ENCODE measurements around the gene ACTL8. TPM values are rescaled to one million over a fixed set of nuclear protein-coding genes. Genes with fewer than 3 reads are reported as not detected.

The ACTL8 gene
- total and polyA plus RNA-seq, 2 of the 4 experiments (the other 2 are of a cell fraction) = under 0.01 to 0.07 TPM

DNA sequence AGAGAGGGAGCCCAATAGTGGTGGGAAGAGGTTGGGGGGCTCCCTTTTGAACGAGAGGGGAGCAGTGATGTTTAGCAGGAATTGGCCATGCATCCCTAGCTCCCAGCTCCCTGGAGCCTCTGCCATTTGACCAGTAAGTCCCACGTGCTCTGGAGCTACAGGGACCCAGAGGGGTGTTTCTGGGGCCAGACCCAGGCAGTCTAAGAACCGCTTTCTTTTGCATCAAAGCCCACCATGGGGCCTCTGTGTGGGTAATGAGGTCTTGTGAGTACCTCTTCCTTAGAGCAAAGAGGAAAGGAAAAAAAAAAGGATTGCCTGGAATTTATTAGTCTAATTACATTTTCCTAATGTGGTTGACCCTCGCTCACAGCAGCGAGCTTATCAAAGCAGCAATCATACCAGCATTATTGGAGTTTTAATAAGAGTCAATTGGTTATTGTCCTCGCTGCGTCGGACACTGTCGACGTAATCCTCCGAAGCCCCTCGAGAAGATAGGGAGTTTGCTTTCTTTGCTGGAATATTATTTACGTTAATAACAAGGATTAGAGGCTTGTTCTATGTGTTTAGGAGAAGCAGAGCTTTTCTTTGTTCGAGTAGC is 17.6 kb downstream of the ACTL8 start:
- Histone ChIP-seq H2BK120ac (ENCODE audit: low read depth, low read length) (no peak overlapping the region), H4K5ac (ENCODE audit: low read depth, low read length) (no peak overlapping the region), H3K14ac (replicated peaks; ENCODE audit: low read depth, low read length) (no peak overlapping the region), H3K9me3 (ENCODE audit: control insufficient read depth, insufficient read depth, low read length) (no peaks in the 10 kb centered on the region), H3K56ac (ENCODE audit: extremely low read depth, insufficient read depth, low read length) (no peak overlapping the region), H2BK15ac (ENCODE audit: low read depth, low read length) (no peak overlapping the region), H2BK5ac (ENCODE audit: low read depth, low read length, poor library complexity, severe bottlenecking) (no peak overlapping the region), H2AK9ac (replicated peaks; ENCODE audit: low read depth, low read length, poor library complexity) (no peak overlapping the region), H3K36me3 (ENCODE audit: control insufficient read depth, insufficient read depth, low read length) (no peaks in the 10 kb centered on the region), H2BK20ac (ENCODE audit: low read depth, low read length) (no peak overlapping the region), H3K79me1 (ENCODE audit: low read depth in 1 of 2, low read length in 2 of 2) (no peaks in the 10 kb centered on the region), H3K9ac (ENCODE audit: low read depth, low read length) (no peak overlapping the region), H4K20me1 (ENCODE audit: insufficient read depth, low read length) (no peaks in the 10 kb centered on the region), H3K4me3 (ENCODE audit: insufficient read depth, low read depth, low read length) (no peak overlapping the region), H3K27me3 (ENCODE audit: control insufficient read depth, insufficient read depth, low read length) (peaks cover 6% of the 10 kb centered on the region; the same call in 1 of the 2 replicates), H3K23ac (ENCODE audit: low read depth, low read length) (no peak overlapping the region), H3K18ac (ENCODE audit: low read depth, low read length) (no peak overlapping the region), H4K91ac (ENCODE audit: insufficient read depth, low read depth, low read length) (no peak overlapping the region), H2AK5ac (ENCODE audit: low read depth, low read length) (no peak overlapping the region), H3K4me1 (ENCODE audit: control insufficient read depth, insufficient read depth, low read length) (peaks cover 12% of the 10 kb centered on the region), H3K27ac (ENCODE audit: insufficient read depth, low read length) (no peak overlapping the region), H4K8ac (ENCODE audit: low read depth in 2 of 2, low read length in 2 of 2) (no peak overlapping the region), H2AFZ (replicated peaks; ENCODE audit: low read length, poor library complexity) (no peak overlapping the region), H3K4ac (ENCODE audit: low read depth, low read length) (no peak overlapping the region), H3K4me2 (ENCODE audit: low read depth, low read length) (no peak overlapping the region), H3K9me1 (ENCODE audit: insufficient read depth, low read length) (peaks cover 6% of the 10 kb centered on the region; the same call in 1 of the 2 replicates)
- in situ Hi-C loops (cut with MboI; ENCODE audit: low sequenced_read_pairs) (no loop called here), dilution Hi-C loops (cut with HindIII; ENCODE audit: low sequenced_read_pairs, unreplicated experiment) (no loop called here), intact Hi-C loops (cut with micrococcal nuclease) (no loop called here)
- CTCF ChIA-PET = no interaction called here
- no TSS peak for BruUV-seq (replicated peaks)
- POLR2A ChIA-PET (ENCODE audit: unreplicated experiment) = no interaction called here
- ATAC-seq (ENCODE audit: low read depth) (no peak), DNase-seq (no peak)
- WGBS, 2 experiments (ENCODE audit: extremely low coverage in 2 of 2, insufficient read length in 1 of 2) = no CpG with 5 or more reads among the region's 14 CpGs
- no peak for TF ChIP-seq RCOR1 (IDR thresholded peaks at IDR 0.05; ENCODE audit: insufficient replicate concordance, low read length)
- TF ChIP-seq MAFK (IDR thresholded peaks at IDR 0.05; ENCODE audit: low read depth, low read length) = no peak
- no peak for TF ChIP-seq CTCF (conservative IDR thresholded peaks at IDR 0.05; ENCODE audit: low read depth, low read length)
- TF ChIP-seq MXI1 (IDR thresholded peaks at IDR 0.05; ENCODE audit: borderline replicate concordance, low read depth, low read length) = no peak
- TF ChIP-seq CEBPB (IDR thresholded peaks at IDR 0.05; ENCODE audit: low read depth, low read length) = no peak
- TF ChIP-seq SMC3 (IDR thresholded peaks at IDR 0.05; ENCODE audit: low read depth, low read length) = no peak
- no peak for TF ChIP-seq CHD1 (IDR thresholded peaks at IDR 0.05; ENCODE audit: low read depth, low read length)
- TF ChIP-seq, protein P1, sequence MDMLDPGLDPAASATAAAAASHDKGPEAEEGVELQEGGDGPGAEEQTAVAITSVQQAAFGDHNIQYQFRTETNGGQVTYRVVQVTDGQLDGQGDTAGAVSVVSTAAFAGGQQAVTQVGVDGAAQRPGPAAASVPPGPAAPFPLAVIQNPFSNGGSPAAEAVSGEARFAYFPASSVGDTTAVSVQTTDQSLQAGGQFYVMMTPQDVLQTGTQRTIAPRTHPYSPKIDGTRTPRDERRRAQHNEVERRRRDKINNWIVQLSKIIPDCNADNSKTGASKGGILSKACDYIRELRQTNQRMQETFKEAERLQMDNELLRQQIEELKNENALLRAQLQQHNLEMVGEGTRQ (IDR thresholded peaks at IDR 0.05; ENCODE audit: low read depth, low read length) = no peak
- TF ChIP-seq BHLHE40 (IDR thresholded peaks at IDR 0.05; ENCODE audit: low read depth, low read length) = no peak
- no peak for TF ChIP-seq RAD21 (IDR thresholded peaks at IDR 0.05; ENCODE audit: low read length)
- no peak for TF ChIP-seq MAZ (IDR thresholded peaks at IDR 0.05; ENCODE audit: borderline replicate concordance, low read depth, low read length)
- no peak for TF ChIP-seq NFE2L2 (IDR thresholded peaks at IDR 0.05; ENCODE audit: low read depth, low read length)
- TF ChIP-seq FOS (IDR thresholded peaks at IDR 0.05; ENCODE audit: low read depth, low read length) = no peak
- TF ChIP-seq, protein P2, sequence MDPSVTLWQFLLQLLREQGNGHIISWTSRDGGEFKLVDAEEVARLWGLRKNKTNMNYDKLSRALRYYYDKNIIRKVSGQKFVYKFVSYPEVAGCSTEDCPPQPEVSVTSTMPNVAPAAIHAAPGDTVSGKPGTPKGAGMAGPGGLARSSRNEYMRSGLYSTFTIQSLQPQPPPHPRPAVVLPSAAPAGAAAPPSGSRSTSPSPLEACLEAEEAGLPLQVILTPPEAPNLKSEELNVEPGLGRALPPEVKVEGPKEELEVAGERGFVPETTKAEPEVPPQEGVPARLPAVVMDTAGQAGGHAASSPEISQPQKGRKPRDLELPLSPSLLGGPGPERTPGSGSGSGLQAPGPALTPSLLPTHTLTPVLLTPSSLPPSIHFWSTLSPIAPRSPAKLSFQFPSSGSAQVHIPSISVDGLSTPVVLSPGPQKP (IDR thresholded peaks at IDR 0.05; ENCODE audit: borderline replicate concordance, low read depth, low read length) = no peak
- TF ChIP-seq POLR2A (IDR thresholded peaks at IDR 0.05; ENCODE audit: low read depth, low read length) = no peak
- no peak for TF ChIP-seq RFX5 (IDR thresholded peaks at IDR 0.05; ENCODE audit: low read depth, low read length)

All from IMR-90 (cell line).